Measurements from ENCODE around the gene RXRB. TPM values are rescaled to one million over a fixed set of nuclear protein-coding genes. Genes with fewer than 3 reads are reported as not detected.

The RXRB gene
- total RNA-seq, 1 experiment from 2014 or later = 49.9 TPM

DNA sequence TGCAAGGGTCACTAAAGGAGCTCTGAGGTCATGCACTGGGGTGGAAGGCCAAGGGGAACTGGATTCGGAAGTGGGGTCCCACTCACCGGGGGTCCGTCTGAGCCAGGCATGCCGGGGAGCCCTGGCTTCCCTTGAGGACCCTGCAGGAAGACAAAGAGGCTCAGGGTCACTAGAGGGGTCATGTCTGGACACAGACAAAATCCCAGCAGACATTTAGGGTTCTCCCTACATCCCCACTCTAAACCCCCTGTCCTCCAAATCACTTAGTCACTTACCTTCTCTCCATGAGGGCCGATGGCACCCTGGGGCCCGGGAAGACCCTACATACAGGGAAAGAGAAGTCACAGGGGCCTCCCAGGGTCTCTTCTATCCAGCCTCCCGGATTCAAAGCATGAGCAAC lies 23.6 kb downstream of the RXRB start:
- H3K27me3 ChIP-seq (ENCODE audit: insufficient read depth, low read length) = no peaks in the 10 kb centered on the region
- CTCF ChIA-PET = no interaction called here

More for the DNA sequence above, 23.6 kb downstream of the RXRB start:
- no peak overlapping the region for H2AFZ ChIP-seq (ENCODE audit: low read depth, low read length, poor library complexity, severe bottlenecking)
- intact Hi-C loops (cut with micrococcal nuclease) = no loop called here
- no peak for ATAC-seq
- no peak overlapping the region for H3K4me2 ChIP-seq (ENCODE audit: low read length)
- no peaks in the 10 kb centered on the region for H3K4me1 ChIP-seq (ENCODE audit: control insufficient read depth in 1 of 2, insufficient read depth in 2 of 2, low read length in 2 of 2)
- RAD21 ChIA-PET (ENCODE audit: low non-redundant PET in 1 of 2, low total read pairs in 2 of 2, uncharacterized antibody in 2 of 2, unreplicated experiment in 2 of 2) = no interaction called here
- no peak overlapping the region for H3K9ac ChIP-seq (ENCODE audit: low read length)
- BruUV-seq (replicated peaks) = no TSS peak
- H3K9me3 ChIP-seq (ENCODE audit: control insufficient read depth in 1 of 2, insufficient read depth in 1 of 2, low read depth in 1 of 2, low read length in 2 of 2) = no peaks in the 10 kb centered on the region
- no peaks in the 10 kb centered on the region for H3K79me2 ChIP-seq (ENCODE audit: insufficient read depth, low read length)
- H3K36me3 ChIP-seq (ENCODE audit: control insufficient read depth in 1 of 2, insufficient read depth in 2 of 2, low read length in 2 of 2) = no peaks in the 10 kb centered on the region
- TF ChIP-seq CEBPB (IDR thresholded peaks at IDR 0.05; ENCODE audit: low read depth) (no peak), ELF1 (IDR thresholded peaks at IDR 0.05; ENCODE audit: borderline replicate concordance, low read depth) (no peak), SRF (IDR thresholded peaks at IDR 0.05; ENCODE audit: low read depth) (no peak), POLR2AphosphoS5 (IDR thresholded peaks at IDR 0.05; ENCODE audit: low read depth, low read length) (no peak), ZFX (IDR thresholded peaks at IDR 0.05) (no peak), EZH2 (IDR thresholded peaks at IDR 0.05) (no peak), YY1 (IDR thresholded peaks at IDR 0.05; ENCODE audit: extremely low read depth, insufficient replicate concordance, low read depth, low read length) (no peak), FOSL1 (IDR thresholded peaks at IDR 0.05; ENCODE audit: low read depth) (no peak), TCF7L2 (IDR thresholded peaks at IDR 0.05; ENCODE audit: borderline replicate concordance, extremely low read depth, insufficient read depth, insufficient read length) (no peak), EGR1 (IDR thresholded peaks at IDR 0.05; ENCODE audit: low read depth) (no peak), POLR2A (IDR thresholded peaks at IDR 0.05; ENCODE audit: borderline replicate concordance, extremely low read depth, insufficient read depth, insufficient read length) (no peak), RAD21 (IDR thresholded peaks at IDR 0.05; ENCODE audit: low read depth) (no peak), SIN3A (IDR thresholded peaks at IDR 0.05; ENCODE audit: low read depth) (no peak), SP1 (IDR thresholded peaks at IDR 0.05; ENCODE audit: low read depth) (no peak)
- TF ChIP-seq, protein P1, sequence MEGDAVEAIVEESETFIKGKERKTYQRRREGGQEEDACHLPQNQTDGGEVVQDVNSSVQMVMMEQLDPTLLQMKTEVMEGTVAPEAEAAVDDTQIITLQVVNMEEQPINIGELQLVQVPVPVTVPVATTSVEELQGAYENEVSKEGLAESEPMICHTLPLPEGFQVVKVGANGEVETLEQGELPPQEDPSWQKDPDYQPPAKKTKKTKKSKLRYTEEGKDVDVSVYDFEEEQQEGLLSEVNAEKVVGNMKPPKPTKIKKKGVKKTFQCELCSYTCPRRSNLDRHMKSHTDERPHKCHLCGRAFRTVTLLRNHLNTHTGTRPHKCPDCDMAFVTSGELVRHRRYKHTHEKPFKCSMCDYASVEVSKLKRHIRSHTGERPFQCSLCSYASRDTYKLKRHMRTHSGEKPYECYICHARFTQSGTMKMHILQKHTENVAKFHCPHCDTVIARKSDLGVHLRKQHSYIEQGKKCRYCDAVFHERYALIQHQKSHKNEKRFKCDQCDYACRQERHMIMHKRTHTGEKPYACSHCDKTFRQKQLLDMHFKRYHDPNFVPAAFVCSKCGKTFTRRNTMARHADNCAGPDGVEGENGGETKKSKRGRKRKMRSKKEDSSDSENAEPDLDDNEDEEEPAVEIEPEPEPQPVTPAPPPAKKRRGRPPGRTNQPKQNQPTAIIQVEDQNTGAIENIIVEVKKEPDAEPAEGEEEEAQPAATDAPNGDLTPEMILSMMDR (IDR thresholded peaks at IDR 0.05 in 2 of 3, conservative IDR thresholded peaks at IDR 0.05 in 1 of 3; ENCODE audit: borderline replicate concordance in 1 of 3, insufficient read depth in 1 of 3, low read depth in 2 of 3, low read length in 2 of 3) = no peak
- TF ChIP-seq, protein P2, sequence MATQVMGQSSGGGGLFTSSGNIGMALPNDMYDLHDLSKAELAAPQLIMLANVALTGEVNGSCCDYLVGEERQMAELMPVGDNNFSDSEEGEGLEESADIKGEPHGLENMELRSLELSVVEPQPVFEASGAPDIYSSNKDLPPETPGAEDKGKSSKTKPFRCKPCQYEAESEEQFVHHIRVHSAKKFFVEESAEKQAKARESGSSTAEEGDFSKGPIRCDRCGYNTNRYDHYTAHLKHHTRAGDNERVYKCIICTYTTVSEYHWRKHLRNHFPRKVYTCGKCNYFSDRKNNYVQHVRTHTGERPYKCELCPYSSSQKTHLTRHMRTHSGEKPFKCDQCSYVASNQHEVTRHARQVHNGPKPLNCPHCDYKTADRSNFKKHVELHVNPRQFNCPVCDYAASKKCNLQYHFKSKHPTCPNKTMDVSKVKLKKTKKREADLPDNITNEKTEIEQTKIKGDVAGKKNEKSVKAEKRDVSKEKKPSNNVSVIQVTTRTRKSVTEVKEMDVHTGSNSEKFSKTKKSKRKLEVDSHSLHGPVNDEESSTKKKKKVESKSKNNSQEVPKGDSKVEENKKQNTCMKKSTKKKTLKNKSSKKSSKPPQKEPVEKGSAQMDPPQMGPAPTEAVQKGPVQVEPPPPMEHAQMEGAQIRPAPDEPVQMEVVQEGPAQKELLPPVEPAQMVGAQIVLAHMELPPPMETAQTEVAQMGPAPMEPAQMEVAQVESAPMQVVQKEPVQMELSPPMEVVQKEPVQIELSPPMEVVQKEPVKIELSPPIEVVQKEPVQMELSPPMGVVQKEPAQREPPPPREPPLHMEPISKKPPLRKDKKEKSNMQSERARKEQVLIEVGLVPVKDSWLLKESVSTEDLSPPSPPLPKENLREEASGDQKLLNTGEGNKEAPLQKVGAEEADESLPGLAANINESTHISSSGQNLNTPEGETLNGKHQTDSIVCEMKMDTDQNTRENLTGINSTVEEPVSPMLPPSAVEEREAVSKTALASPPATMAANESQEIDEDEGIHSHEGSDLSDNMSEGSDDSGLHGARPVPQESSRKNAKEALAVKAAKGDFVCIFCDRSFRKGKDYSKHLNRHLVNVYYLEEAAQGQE (IDR thresholded peaks at IDR 0.05; ENCODE audit: low read depth) = no peak
- TF ChIP-seq, protein P3, sequence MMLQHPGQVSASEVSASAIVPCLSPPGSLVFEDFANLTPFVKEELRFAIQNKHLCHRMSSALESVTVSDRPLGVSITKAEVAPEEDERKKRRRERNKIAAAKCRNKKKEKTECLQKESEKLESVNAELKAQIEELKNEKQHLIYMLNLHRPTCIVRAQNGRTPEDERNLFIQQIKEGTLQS (IDR thresholded peaks at IDR 0.05) = no peak
- H3K9me2 ChIP-seq (ENCODE audit: insufficient read depth) = no peaks in the 10 kb centered on the region
- DNase-seq (ENCODE audit: low read depth, low spot score) = no peak
- H4K20me1 ChIP-seq (ENCODE audit: insufficient read depth) = no peaks in the 10 kb centered on the region
- POLR2A ChIA-PET = no interaction called here
- no peak overlapping the region for H3K27ac ChIP-seq (ENCODE audit: low read depth, low read length)
- H3K4me3 ChIP-seq (replicated peaks in 1 of 2; ENCODE audit: low read depth in 1 of 2, low read length in 2 of 2) = no peak overlapping the region

Measured in HCT116 (cell line).